Brain pericyte (primary cell): ENCODE measurements around the gene TMEM178B.
"Not testable (repeated sequence)": the region's sequence is repeated elsewhere in the genome, so short reads cannot be mapped to it uniquely, and the experiment has no call there.

Experiments used
- DNase-seq: peaks from one replicate; pipeline ENCODE4 v3.0.0-alpha.2; 2012; ENCODE audit warnings: low read depth, low spot score

Gene TMEM178B

DNA sequence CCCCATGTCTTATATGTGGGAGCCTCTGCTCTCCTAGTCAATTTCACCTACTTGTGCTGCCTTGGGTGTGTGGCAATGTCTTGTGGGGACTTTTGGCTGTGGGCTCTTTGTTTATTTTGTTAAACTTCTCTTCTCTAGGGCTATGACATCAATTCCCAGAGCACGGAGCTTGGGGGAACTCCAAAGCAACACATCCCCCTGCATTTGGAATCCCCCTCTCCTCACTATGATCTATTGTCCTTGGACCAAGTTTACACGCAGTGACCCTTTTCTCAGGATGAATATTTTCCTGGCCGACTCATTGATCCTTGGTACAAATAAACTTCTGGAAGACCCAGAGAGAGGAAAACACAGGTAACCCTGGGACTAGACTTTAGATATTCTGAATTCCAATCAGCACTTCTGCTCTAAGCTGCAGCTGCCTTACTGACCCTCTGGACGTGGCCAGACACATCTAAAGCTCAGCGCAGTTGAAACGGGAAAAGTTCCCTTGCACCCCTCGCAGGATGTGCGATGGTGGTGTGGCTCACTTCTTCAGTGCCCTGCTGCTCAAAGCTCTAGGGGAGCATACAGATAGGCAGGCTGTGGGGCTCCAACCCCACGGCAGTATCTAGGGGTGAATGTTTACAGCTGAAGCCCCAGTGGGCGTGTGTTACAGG, 110.8 kb downstream of the TMEM178B start:
- DNase-seq = no peak

DNA sequence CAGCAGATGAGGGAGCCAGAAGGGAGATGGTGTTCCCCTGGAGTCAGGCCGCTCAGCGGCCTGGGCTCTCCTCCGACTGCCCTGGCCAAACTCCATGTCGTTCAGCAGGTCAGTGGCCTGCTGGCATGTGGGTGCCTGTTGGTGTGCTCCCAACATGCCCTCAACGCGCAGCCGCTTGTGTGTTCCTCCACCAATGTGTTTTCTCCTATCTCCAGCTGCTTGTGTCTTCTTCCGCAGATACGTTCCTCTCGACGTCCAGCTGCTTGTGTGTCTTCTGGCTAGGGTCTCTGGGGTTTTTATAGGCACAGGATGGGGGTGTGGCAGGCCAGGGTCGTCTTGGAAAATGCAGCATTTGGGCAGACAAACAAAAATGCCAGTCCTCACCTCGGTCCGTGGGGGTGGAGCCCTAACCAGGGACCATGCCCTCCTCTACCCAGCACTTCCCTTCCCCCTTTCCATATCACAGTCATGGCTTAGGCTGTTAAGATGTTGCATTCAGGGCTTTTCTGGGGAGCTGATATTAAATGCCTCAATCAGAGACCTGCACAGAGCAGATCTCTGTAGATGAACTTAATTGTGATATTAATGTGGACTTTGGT, 111.6 kb downstream of the TMEM178B start:
- no peak for DNase-seq

DNA sequence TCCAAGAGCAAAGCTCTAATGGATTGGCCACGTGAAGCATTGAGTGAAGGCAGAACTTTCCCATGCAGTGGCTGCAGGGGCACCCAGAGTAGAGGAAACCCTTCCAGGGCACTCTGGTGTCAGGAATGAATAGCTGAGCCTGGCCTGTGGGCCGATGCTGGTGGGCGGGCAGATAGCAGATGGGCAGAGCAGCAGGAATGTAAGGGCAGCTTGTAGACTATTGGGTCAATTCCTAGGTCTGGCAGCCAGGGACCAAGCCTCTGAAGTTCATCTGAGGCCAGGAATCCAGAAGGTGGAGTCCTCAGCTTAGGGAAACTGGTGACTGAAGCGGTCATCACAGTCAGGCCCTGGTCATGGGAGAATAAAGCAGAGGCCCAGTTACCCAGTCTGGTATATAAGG, 115.4 kb downstream of the TMEM178B start:
- no peak for DNase-seq

DNA sequence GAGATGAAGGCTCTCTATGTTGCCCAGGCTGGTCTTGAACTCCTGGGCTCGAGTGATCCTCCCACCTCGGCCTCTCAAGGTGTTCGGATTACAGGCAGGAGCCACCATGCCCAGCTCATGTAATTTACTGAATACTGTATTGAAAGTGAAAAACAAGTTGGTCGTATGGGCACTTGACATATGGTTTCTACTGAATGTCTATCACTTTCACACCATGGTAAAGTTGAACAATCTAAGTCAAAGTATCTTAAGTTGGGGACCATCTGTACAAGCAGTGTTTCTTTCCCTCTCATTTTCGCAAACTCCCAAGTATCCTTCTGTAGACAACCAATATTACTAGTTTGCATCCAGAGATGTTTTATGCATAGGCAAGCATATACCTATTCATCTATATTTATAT, 116.6 kb downstream of the TMEM178B start:
- DNase-seq = no peak

DNA sequence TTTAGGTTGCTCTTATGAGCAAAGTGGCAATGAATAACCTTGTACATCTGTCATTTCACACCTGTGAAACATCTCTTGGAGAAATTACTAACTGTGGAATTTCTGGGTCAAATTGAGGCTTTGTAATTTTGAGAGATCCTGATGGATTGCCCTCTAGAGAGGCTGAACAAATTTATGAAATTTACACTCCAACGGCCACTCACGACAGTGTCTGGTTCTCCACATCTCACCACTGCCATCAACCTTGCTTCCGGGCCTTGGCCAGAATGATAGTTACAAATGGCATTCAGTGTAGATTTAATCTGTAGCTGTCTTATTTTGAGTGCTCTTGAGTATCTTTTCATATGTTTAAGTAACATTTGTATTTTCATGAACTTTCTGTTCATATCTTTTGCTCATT, 117.4 kb downstream of the TMEM178B start:
- no peak for DNase-seq

DNA sequence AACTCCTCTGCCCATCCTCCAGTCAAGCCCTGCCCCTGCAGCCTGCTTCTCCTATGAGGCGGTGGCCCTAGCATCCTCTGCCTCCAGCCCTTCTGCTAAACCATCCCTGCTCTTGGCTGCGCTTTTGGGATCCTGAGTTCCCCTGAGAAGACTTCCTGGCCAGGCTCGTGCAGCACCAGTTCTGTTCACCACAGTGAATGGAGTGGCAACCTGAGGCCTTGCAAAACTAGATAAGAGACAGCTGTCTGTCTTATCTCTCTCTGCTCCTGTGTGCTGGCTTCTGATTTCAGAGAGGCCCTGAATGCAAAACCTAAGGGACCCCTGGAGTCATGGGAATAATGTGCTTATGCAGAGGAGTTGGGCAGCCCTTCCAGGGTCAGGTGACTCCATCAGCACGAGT, 119.2 kb downstream of the TMEM178B start:
- DNase-seq = no peak

DNA sequence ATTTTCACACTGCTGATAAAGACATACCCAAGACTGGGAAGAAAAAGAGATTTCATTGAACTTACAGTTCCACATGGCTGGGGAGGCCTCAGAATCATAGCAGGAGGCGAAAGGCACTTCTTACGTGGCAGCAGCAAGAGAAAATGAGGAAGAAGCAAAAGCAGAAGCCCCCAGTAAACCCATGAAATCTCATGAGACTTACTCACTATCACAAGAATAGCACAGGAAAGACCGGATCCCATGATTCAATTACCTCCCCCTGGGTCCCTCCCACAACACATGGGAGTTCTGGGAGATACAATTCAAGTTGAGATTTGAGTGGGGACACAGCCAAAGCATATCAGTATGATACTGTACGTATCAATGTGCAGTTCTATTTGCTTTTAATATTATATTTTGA, 121.9 kb downstream of the TMEM178B start:
- DNase-seq = not testable (repeated sequence)

DNA sequence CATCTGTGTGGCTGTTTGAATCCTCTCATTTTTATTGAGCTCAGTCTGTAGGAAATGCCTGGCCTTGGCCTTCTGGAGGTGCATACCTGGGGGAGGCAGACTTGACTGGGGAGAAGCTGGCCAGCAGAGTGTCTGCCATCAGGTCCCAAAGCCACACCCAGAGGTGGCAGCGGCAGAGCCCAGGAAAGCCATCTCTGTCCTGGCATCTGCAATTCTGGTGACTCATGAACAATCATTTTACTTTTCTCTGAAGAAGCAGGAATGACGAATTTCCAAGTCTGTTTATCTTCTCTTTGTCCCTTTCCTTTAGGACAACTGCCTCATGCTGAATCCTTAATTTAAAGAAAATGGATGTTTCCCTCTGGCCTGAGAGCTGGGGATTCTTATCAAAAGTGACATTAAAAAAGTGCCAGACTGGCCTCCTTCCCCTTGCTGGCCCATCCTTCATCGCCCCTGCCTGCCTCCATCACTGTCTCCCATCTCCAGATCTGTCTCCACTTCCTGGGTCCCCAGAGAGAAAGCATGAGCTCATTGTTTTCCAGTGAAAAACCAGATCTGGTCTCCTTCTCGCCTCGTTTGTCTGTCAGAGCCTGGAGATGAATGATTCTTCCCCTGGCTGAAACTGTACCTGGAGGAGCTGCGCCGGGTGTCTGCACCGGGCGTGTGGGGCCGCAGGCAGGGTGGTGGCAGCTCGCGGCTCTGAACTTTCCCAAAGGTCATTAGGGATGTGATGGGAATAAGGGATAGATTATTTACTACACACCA, 124.5 kb downstream of the TMEM178B start:
- DNase-seq = no peak

DNA sequence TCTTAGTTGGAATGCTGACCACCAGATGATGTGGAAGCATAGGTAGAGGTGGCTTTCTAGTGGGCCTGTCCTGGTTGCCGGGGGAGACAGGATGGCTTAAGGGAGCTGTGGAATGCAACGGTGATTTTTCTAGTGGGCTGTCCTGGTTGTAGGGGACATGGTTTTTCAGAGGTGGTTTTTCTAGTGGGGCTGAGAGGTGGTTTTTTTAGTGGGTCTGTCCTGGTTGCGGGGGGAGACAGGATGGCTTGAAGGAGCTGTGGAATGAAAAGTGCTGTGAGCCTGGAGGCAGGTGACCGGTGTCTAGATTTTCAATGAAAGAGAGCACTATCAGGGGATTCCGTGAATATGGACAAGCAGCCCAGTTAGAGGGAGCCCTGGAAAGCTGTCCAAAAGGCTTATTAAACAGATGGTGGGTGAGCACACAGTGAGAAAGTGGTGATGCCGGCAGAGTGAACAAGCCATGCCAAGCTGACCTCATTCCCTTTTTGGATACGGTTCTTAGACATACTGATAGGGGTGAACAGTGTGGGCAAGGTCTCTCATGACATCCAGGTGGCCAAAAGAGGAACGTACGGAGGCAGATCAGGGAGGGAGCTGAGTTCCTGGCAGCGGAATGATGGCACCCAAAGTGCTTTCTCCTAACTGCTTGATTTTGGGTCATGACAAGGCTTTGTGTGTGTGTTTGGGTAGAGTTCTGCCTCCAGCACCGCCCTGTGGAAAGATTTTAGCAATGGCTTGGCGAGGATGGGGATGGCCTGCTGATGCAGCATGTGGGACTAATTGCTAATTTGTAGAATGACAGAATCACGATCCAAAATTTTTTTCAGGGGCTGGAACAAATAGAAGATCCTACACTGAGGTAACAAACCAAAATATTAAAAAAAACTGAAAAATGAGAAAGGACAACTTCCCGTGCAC, 126.6 kb downstream of the TMEM178B start:
- DNase-seq = no peak

DNA sequence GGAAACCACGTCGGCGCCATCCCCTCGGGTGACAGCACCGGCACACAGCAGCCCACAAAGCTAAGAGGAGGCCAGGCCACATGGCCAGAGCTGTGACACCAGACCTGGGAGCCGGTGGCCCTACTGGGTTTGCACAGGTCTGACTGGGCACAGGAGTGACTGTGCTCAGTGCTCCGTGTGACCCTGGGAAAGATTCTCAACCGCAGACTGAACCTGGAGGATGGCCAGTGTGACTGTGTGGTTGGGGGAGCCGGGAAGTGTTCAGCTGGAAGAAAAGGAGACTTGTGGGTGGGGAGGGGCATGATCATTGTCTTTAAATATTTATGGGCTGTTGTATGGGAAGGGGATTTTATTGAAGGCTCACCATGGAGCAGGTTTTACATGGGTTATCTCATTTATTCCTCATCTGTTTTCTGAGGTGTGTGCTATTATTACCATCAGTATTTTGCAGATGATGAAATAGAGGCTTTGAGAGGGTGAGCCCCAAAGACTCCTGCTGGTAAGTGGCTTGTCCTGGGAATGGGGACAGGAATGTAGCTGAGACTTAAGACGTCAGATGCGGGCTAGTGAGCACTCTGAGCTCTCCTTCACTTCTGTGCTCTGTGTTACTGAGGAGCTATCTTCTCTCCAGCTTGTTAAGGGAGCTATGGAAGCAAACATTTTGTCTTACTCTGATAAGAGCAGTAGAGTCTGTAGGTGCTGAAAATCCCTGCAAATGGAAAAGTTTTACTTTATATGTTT, 127.5 kb downstream of the TMEM178B start:
- DNase-seq = no peak

DNA sequence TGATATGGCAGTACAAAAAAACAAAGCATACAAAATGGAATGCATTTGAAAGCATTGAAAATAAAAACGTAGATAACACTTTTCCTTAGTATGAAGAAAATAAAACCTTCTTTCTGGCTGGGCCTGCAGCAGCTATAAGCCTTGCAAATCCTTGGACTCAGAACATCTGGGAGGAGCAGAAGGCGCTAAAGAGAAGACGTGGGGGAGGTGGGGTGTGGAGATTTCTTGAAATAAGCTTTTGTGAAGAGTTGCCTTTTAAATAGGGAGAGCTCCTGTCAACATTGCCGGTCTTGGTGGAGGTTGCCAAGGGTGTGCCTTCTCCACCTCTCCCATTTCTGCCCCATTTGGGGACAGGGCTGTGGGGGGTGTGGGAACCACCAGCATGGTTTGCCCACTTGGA, 128.7 kb downstream of the TMEM178B start:
- no peak for DNase-seq

DNA sequence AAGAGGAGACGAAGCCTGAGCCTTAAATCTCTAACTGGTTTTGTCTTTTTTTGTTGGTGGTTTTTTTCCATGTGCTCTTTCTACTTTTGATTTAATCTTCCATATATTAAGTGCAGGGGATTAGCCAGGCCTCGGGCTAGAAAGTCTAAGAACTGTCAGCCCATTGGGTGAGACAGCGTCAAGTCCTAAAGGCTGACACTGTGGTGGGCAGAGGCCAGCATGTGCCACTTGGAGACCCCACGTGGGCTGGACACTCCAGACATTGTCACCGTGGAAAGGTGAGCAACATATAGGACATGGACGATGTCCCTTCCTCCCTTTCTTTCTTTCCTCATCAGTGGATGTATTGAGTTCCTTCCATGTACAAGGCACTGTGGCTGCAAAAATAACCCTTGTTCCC, 129.3 kb downstream of the TMEM178B start:
- no peak for DNase-seq

DNA sequence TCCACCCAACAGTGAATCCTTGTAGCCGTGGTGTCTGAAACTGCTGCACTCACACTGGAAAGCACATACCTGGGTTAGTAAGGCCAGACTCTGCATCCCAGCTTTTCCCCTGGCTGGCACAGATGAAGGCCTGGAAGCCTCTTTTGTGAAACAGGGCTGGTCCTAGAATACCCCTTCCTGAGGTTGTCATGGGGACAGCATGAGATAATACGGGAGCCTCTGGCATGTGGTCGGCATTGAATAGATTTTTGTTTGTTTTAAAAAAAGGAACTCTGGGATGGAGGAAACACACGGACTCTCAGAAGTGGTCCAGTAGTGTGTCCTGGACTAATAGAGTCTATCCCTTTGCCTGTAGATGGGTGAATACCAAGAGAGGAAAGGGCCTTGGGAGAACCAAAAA, 129.7 kb downstream of the TMEM178B start:
- no peak for DNase-seq

DNA sequence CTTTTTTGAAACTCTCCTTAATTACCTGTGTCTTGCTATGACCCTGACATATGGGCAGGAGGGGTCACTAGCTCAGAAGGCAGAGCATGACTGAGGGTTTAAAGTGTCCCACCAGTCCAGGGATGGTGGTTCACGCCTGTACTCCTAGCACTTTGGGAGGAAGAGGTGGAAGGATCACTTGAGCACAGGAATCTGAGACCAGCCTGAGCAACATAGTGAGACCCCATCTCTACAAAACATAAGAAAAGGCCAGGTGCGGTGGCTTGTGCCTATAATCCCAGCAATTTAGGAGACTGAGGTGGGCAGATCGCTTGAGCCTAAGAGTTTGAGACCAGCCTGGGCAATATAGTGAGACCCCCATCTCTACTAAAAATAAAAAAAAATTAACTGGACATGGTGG, 133.8 kb downstream of the TMEM178B start:
- DNase-seq = no peak

DNA sequence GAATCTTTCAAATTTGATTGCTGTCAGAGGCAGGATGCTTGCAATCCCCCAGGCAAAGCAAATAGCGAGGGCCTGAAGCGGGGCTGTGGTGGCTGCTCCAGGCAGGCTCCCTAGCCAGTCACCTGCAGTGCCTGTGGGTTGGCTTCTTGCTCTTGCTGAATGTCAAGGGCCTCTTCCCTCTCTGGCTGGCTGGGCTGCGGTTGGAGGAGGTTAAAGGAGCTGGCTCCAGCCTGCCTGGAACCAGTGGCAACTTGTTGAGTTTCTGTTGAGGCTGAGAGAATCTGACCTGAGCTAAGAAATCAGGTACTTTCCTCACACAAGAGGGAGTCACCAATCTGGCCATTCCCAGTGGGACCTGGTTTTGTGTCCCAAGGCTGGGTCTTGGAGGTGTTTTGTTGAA, 134.7 kb downstream of the TMEM178B start:
- DNase-seq = no peak

DNA sequence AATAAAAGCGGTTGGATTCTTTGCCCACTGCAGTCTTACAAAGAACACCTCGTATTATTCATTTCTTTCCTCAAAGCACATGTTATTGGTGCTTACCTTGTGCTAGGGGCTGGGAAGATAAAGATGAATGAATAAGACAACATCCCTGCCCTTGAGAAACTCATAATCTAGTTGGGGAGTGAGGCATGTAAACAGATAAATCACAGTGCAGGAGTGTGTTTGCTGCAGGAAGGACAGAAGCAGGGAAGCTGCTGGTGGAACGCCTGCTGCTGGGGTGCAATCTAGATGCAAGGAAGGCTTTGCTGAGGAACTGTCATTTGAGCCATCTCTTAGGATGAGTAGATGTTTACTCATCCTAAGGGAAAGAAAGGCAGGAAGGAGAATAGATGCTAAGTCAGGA, 135.6 kb downstream of the TMEM178B start:
- no peak for DNase-seq

DNA sequence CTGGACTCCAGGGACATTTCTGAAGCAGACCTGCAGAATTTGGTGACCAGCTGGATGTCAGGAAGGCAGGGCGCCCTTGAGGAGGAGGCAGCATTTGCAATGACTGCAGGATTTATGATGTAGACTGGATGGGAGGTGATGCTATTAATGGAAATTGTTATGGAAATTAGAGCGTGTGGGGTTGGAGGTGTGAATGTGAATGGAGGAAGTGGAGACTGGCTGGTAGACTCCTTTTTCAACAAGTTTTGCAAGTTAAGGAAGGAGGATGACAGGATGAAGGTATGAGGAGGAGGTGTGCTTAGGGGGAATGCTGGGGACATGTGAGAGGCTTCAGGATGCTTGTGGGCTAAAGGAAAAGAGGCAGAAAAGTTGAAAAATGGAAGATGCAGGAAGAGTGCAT, 137.0 kb downstream of the TMEM178B start:
- no peak for DNase-seq

DNA sequence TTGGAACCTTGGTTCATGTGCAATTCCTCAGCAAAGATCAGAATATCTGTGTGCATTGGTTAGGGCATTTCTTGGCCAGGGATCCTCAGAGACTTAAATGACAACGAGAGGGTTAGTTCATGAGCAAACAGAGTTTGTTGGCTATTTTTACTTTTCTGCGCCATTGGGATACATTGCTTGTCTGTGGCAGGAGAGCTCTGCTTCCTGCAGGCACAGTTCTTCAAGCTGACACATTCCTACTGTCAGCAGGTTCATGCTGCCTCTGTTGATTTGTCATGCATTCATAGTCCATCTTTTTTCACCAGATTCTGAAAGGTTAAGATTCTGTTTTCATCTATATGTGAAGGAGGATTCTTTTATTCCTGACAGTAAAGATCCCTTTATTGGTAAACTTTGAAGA, 139.4 kb downstream of the TMEM178B start:
- no peak for DNase-seq

DNA sequence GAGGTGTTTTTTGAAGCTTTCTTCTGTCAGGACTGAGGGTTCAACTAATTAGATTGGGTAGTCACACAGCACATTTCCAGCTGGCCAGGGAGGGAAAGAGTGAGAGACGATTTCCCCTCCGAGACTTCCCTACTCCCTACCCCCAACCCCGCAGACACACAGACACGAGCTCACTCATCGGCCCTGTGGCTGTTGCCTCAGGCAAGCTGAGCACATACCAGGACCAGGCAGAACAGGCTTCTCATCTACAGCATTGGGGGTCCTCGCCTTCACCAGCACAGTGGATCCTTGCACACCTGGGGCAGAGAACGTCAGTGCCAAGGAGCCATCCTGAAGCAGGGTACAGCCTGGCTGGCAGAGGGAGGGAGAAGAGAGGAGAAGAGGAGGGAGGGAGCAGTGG, 144.1 kb downstream of the TMEM178B start:
- DNase-seq = no peak

DNA sequence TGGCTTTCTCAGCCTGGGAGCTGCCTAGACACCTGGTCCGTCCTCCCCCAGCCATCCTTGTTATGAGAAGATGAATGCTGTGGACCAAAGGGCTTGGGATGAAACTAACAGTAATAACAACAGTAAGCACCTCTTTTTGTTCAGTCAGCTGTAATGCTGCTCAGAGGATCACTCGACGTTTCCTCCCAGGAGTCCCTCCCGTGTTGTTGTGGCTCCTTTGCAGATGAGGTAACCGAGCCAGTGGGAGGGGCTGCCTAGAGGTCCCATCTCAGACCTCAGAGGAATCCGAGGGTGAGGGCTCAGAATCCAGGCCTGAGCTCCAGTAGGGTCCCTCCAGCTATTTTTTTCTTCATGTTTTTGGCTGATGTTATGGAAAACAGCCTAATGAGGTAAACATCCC, 145.1 kb downstream of the TMEM178B start:
- DNase-seq = no peak

DNA sequence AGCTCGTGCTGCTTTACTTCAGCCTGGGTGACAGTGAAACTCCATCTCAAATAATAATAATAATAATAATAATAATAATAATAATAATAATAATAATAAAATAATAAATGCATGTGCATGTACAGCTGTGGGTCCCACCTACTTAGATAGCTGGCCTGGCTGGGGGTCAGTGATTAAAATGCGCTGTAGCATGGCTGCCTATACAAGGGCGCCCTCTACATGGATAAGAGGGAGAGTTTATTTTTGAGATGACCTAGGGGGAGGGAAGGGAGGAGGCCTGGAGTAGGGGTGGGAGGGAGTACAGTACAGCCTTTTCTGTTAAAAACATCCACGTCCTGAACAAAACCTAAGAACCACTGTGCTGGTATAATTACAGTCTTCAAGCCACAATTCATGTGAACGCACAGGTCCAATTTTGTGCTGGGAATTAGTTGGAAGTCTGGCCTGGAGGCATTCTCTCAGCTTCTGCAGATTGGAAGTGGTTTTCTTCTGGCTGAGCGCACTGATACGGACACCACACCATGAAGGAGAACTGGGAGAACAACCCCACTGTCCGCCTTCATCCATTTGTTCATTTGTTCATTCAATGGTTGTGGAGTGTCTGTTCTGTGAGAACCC, 146.5 kb downstream of the TMEM178B start:
- no peak for DNase-seq
